HG03097 (cell line): ENCODE measurements around the gene TCTN1.
A peak's percentile ranks its signal among the peaks of the same experiment; 100 is the strongest.
"Not testable (repeated sequence)": the region's sequence is repeated elsewhere in the genome, so short reads cannot be mapped to it uniquely, and the experiment has no call there.

ENCODE experiments used
- ATAC-seq: cut with Tn5 transposase; IDR thresholded peaks from one replicate; pipeline ENCODE4 v1.9.1; 2021; ENCODE audit not compliant: unreplicated experiment, low FRiP score

Gene TCTN1

DNA sequence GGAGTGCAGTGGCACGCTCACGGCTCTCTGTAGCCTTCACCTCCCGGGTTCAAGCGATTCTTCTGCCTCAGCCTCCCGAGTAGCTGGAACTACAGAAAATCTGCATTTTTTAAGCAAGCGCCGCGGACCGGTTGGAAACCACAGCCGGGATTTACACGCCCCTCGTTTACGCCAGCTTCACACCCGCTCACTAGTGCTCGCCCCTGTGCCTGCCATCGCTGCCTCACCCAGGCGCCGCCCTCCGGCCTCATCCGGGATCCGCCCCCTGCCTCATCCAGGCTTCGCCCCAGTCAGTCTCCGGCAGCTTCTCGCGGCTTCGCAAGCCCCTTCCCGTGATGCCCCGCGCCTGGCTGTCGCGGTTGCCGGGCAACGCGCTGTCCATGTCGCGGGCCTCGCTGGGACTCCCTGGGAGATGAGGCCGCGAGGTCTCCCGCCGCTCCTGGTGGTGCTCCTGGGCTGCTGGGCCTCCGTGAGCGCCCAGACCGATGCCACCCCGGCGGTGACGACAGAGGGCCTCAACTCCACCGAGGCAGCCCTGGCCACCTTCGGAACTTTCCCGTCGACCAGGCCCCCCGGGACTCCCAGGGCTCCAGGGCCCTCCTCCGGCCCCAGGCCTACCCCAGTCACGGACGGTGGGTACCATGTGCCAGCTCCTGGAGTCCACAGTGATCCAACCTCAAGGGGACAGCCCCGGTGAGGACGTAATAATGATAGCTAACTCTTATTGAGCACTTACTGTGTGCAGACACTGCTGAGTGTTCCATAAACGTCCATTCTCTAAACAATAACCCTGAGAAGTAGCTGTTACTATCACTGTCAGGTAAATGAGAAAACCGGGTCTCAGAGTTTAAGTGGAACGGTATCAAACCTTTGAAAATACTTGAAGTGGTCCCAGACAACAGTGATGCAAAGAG is at the start of gene TCTN1:
Gene TCTN1, plus strand, starts transcription at position 359 of the 914 bp plus-strand sequence. Its CDS starts 54 bp downstream, at position 413.
- ATAC-seq: peak; percentile 94

DNA sequence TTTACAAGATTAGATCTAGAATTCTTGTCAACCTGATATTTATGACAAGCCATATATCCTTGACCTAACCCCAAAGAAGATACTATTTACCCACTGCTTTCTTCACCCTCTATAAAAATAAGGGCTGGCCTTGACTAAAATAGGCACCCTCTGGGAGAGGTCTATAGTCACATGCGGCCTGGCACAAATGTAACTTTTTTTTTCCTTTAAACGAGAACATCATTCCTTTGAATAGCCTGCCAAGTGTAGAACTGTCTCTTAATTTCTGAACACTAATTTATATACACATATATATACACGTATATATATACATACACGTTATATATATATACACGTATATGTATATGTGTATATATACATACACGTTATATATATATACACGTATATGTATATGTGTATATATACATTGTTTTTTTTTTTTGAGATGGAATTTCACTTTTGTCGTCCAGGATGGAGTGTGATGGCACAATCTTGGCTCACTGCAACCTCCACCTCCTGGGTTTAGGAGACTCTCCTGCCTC is 49.4 kb upstream of the TCTN1 start:
- no peak for ATAC-seq

DNA sequence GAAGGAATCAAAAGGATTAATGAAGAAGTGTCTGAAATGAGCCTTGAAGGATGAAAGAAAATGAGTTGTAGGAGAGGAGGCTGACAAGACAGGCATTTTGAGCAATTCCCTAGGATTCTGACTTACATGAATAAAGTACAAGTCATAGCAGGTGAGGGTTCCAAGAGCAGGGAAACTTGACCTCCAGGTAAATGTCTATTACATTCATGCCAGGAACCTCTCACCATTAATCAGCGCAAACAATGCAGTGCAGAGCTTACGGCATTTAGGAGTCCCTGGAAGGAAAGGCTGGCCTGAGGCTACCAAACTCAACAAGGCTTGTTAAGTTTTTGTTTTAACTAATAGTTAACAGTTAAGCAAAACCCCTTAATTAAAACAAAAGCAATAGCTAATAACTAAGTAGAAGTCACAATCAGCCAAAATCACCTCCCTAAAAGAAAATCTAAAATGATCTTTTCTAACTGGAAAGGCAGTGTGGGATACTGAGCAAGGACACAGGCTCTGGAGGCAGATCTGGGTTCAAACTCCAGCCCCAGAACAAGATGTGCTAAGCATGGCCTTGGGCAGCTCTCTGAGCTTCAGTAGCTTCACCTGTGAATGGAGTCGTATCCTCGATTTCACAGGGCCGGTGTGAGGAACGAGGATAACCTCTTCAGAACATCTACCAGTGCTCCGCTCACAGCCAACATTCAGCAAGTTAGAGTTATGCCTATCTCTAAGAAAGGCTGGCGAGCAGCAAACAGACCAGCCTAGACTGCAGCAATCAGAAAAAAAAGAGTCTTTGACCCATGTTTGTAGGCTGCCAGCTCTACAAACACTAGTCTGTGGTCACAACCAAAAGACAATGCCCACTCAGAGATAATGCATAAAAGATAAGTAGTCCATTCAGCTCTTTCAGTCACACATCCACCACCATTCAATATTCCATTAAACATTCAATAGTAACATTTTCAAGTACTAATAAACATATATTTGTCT is 47.7 kb upstream of the TCTN1 start:
- no peak for ATAC-seq

DNA sequence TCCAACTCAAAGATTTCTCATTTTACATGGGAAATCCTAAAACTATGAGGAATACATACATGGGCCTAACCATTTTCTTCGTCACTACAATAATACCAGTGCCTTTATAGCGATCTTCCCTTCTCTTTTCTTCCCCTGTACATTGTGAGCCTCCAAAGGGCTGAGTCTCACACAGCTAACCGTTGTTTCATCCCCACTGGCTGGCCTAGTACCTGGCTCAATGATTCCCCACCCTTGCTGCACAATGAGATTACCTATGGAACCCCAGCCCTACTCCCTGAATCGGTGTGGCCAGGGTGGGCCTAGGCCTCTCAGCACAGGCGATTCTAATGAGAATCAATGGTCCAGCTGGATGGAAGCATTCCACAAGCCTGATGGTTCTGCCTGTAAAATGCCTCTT is 46.9 kb upstream of the TCTN1 start:
- ATAC-seq: no peak

DNA sequence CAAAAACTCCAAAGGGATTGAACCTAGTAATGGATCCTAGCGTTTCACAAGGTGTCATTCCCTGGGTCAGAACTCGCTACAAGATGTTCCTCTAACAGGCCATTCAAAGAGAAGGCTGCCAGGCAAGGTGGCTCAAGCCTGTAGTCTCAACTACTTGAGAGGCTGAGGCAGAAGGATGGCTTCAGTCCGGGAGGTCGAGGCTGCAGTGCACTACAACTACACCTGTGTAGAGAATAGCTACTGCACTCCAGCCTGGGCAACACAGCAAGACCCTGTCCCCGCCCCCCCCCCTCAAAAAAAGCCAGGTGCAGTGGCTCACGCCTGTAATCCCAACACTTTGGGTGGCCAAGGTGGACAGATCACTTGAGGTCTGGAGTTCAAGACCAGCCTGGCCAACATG is 45.2 kb upstream of the TCTN1 start:
- ATAC-seq: no peak

DNA sequence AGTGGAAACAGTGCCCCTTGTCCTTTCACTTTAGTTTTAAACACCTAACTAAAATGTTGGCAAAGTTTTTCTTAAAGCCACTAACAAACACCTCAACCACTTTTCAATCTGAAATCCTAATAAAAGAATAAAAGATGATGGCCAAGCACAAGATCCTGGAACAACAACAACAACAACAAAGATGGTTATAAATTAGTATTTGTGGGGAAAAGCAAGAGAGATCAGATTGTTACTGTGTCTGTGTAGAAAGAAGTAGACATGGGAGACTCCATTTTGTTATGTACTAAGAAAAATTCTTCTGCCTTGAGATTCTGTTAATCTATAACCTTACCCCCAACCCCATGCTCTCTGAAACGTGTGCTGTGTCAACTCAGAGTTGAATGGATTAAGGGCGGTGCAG is 44.1 kb upstream of the TCTN1 start:
- ATAC-seq: not testable (repeated sequence)

DNA sequence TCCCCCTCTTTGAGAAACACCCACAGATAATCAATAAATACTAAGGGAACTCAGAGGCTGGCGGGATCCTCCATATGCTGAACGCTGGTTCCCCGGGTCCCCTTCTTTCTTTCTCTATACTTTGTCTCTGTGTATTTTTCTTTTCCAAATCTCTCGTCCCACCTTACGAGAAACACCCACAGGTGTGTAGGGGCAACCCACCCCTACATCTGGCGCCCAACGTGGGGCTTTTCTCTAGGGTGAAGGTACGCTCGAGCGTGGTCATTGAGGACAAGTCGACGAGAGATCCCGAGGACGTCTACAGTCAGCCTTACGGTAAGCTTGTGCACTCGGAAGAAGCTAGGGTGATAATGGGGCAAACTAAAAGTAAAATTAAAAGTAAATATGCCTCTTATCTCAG is 43.1 kb upstream of the TCTN1 start:
- not testable (repeated sequence) for ATAC-seq

DNA sequence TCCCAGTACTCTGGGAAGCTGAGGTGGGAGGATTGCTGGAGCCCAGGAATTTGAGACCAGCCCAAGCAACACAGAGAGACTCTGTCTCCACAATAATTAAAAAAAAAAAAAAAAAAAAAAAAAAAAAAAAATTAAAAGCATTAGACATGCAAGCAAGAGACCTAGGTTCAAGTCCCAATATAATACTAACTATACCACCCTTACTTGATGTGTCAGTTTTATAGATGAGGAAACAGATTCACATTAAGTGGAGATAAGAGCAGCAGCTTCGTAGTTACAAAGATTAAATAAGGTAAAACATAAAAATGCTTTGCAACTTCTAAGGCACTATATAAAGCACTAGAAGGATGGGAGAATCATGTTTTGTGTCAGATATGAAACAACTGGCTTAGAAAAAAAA is 39.9 kb upstream of the TCTN1 start:
- no peak for ATAC-seq

DNA sequence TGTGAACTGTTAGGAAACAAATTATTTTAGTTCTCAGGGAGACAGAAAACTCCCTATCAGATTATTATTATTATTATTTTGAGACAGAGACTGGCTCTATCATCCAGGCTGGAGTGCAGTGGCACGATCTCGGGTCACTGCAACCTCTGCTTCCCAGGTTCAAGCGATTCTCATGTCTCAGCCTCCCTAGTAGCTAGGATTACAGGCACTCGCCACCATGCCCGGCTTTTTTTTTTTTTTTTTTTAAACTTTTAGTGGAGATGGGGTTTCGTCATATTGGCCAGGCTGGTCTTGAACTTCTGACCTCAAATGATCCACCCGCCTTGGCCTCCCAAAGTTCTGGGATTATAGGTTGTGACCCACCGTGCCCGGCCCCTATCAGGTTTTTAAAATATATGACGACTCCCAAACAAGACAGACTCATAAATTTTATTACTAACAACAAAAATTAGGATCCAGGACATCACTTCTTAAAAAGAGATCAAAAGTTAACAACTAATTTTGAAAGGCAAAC is 39.2 kb upstream of the TCTN1 start:
- not testable (repeated sequence) for ATAC-seq

DNA sequence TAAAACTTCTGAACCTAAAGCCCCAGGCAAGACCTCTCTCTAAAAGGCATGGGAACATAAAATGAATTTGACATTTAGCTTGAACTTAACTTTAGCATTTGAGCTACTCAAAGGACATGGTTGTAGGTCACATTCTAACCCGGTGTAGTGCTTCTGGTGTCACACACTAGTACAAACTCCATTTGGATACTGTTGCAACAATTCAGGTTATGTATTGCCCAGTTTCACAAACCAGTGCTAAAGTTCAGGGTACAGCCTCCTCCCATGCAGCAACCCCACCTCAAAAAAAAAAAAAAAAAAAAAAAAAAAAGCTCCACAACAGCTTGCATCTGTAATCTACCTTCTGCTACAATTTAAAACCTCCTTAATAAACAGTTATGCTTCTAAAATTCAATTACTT is 38.6 kb upstream of the TCTN1 start:
- no peak for ATAC-seq

DNA sequence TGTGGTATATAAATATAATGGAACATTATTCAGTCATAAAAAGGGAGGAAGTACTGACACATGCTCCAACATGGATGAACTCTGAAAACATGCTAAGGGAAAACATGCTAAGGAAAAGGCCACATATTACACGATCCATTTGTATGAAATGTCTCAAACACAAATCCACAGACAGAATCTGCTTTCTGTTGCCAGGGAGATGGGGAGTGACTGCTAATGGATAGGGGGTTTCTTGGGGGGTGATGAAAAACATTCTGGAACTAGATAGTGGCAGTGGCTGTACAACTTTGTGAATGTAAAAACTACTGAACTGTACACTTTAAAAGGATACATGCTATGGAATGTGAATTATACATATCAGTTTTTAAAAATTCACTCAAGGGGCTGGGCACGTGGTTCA is 37.4 kb upstream of the TCTN1 start:
- ATAC-seq: no peak

DNA sequence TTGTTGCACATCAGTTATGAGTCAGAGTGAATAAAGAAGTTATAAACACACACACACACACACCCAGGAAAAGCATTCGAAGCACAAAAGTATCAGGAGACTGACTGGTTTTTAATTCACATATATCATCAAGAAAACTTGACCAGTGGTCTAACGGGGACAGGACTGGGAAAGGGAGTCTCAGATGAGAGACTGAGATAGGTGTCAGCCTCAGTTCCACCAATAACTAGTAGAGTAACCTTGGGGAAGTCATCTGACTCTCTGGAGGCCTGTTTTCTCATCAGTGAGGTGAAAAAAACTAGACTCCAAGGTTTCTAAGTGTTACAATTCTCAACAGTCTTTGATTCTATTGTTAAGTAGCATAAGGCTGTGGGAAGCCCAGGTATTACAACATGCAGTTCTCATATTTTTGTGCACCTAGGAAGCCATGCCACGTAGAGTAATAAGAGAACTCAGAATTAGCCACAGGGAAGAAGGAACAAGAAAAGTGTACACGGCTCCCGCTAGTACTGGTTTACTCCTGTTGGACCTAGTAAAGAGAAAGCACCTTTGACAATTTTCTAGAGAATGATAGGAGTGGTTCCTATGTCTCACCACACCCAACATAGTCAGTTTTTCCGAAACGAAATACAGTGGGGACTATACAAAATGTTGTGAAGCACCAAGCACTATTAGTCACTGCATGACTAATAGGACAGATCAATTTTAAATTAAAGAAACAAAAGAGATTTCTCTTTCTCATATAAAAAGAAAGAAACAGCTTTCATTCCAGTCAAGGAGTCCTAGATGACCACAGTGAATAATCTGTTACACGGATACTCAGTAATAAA is 35.9 kb upstream of the TCTN1 start:
- ATAC-seq: no peak

DNA sequence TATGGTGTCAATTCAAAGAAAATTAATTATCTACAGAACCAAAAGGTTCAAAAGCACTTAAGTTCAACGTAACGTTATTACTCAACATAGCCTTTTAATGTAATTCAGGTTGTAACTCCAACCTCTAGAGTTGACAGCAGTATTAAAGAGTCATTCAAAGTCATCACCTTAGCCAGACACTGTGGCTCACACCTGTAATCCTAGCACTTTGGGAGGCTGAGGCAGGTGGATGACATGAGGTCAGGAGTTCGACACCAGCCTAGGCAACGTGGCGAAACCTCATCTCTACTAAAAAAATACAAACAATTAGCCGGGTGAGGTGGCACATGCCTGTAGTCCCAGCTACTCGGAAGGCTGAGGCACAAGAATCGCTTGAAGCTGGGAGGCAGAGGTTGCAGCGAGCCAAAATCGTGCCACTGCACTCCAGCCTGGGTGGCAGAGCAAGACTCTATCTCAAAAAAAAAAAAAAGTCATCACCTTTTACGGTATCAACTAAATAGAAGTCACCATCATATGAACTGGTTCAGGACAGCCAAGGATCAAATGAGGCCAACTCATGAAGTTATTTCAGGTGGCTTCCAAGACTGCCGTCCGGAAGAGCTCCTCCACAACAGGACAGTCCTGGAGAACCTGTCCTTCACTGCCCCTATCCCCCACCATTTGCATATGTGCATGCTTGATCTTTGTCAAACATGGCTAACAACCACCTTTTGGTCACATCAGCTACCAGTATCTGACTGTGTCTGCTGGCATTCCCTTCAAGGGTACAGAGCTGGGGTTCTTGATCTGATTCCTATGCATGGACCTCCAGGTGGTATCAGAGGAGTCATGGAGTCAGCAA is 35.0 kb upstream of the TCTN1 start:
- ATAC-seq: no peak

DNA sequence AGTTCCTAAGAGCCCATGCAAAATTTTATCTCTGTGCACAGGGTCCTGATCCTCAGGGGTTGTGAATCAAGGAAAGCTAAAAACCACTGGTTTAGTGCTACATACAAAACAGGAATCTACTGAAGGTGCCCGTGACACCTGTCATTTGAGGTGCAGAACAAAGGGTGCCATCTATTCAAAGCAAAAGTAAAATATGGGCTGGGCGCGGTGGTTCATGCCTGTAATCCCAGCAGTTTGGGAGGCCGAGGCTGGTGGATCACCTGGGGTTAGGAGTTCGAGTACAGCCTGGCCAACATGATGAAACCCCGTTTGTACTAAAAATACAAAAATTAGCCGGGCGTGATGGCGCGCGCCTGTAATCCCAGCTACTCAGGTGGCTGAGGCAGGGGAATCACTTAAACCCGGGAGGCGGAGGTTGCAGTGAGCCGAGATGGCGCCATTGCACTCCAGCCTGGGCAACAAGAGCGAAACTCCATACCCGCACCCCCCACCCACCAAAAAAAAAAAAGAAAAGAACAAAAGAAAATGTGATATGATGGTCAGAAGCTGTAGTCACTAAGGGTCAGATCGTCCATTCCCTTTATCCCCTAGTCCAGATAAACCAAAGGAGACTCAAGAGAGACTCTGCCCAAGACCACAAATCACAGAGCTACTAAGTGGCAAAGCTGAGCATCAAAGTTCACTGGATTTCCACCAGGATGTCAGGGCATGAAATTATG is 34.2 kb upstream of the TCTN1 start:
- ATAC-seq: no peak

DNA sequence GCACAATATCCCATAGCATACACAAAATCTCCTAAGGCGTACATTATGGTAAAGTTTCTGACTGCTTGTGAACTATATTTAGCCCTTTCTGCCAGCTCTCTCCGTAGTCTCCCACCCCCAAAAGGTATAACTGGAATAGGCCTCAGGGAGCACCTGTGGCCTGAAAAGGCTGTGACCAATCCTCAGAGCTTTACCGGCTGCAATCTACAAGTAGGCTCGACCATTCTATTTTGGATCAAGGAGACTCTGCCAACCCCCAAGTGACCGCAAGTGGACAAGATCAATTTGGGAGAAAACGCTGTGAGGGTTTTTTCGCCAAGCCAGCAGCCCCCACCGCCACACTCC is 32.0 kb upstream of the TCTN1 start:
- no peak for ATAC-seq

DNA sequence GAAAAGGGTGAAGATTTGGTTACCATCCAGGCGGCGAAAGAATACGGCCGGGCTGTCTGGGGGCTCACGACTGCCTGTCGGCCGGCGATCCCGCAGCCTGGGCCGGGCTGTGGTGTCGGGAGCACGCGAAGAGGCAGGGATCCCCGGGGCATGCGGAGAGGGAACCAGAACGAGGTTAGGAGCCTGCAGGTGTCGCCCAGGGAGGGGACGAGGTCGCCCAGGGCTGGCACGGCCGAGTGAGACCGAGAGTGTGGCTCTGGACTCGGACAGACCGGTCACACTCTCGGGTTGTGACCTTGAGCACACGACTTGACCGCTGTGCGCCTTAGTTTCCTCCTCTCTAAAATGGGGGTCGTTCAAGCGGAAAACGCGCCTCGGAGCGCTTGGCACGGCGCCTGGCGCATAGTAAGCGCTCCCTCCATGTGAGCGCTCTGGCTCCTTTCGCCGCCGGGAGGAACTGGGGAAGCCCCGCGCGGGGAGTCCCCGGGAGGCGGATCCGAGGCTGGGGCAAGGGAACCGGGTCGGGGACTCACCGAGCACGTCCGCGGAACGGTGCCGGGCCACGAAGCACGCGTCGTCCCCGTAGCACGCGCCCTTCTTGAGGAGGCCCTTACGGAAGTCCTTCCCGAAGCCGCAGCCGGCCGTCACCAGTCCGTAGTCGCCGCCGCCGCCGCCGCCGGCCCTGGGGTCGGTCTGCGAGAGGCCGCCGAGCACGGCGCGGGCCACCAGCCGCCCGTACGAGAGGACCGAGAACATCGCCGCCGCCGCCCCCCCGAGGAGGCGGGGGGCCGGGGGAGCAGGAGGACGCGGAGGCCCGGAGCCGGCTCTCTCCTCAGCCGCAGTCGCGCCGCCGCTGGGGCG is 31.4 kb upstream of the TCTN1 start:
- ATAC-seq: peak; percentile 39

DNA sequence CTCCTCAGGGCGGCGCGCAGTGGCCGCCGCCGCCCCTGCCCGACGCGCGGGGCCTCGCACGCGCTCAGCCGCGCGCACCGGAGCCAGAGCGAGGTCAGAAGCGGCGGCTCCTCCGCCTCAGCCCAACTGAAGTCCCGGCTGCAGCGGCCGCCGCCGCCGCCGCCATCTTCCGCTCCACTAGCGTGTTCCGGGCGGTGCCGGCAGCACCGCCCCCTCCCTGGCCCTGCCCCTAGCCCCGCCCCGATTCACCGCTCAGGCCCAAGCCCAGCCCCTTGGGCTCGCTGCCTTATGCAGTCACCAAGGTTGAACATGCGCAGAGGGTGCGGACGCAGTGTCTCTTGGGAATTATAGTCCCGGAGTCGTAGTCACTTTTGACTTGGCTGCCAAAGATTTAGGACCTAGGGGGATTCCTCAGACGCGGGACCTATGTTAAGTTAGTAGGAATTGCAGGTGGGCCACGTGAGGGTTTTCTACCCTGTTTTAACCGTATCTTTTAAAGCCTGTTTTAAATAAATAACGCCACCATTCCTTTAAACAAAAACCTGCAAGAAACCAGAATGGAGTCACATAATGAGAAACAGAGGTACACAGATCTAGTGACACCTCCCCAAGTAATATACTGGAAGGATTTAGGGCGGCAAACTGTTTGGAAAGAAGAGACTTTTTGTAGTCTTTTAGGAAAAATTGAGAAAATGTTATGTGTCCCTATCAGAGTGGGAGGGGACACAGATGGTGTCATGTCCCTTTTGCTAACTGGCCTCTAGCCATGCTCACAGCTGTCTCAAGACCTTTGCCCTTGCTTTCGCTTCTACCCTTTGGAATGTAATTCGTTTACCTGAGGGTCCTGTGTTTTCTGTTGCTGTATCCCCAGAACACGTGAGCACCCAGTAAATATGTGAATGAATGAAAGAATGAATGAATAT is 30.5 kb upstream of the TCTN1 start, which contains the start of gene PPTC7:
Gene PPTC7, minus strand, starts transcription at position 182 of the 923 bp plus-strand sequence. CDS start 287 bp downstream, outside the sequence.
- ATAC-seq: peak; percentile 87
